IPS-18c (cell line): ENCODE data around the gene TCEA3.

Source experiments
- H3K4me3 ChIP-seq: 2 replicates; pipeline ENCODE4 v1.7.0; 2013; ENCODE audit warnings: low read depth, mild to moderate bottlenecking, low read length, moderate library complexity; ENCODE audit not compliant: insufficient read depth
- H3K9me3 ChIP-seq: one replicate; pipeline ENCODE4 v1.6.1; 2013; ENCODE audit warnings: mild to moderate bottlenecking, low read length, moderate library complexity; ENCODE audit not compliant: control insufficient read depth, insufficient read depth

Gene TCEA3

GRCh38 chr1:23428136-23428905 lies 3.8 kb upstream of the TCEA3 start:
- H3K4me3 ChIP-seq: no peak overlapping the region
- H3K9me3 ChIP-seq: peaks cover 2% of the 10 kb centered on the region

- H3K4me3 ChIP-seq: no peak overlapping the region
- peaks cover 2% of the 10 kb centered on the region for H3K9me3 ChIP-seq
Measured at GRCh38 chr1:23427550-23427949, 3.0 kb upstream of the TCEA3 start.

- no peak overlapping the region for H3K4me3 ChIP-seq
- peaks cover 2% of the 10 kb centered on the region for H3K9me3 ChIP-seq
Measured at GRCh38 chr1:23426828-23427227, 2.3 kb upstream of the TCEA3 start.

GRCh38 chr1:23425193-23425494 lies 596 bp upstream of the TCEA3 start:
- peak overlapping the region; percentile 38 for H3K4me3 ChIP-seq
- H3K9me3 ChIP-seq: peaks cover 3% of the 10 kb centered on the region

- peaks cover 7% of the 10 kb centered on the region for H3K9me3 ChIP-seq
- H3K4me3 ChIP-seq: peak overlapping the region; percentile 53
Measured at GRCh38 chr1:23423415-23424292, 894 bp downstream of the TCEA3 start.

- H3K9me3 ChIP-seq: peaks cover 7% of the 10 kb centered on the region
Measured at GRCh38 chr1:23422941-23423340, 1.6 kb downstream of the TCEA3 start.

GRCh38 chr1:23422241-23422877 lies 2.2 kb downstream of the TCEA3 start:
- H3K4me3 ChIP-seq: no peak overlapping the region

More at GRCh38 chr1:23422941-23423340, 1.6 kb downstream of the TCEA3 start:
- no peak overlapping the region for H3K4me3 ChIP-seq

GRCh38 chr1:23421753-23422240 lies 2.8 kb downstream of the TCEA3 start:
- Histone ChIP-seq H3K9me3 (peaks cover 7% of the 10 kb centered on the region), H3K4me3 (no peak overlapping the region)

More at GRCh38 chr1:23422241-23422877, 2.2 kb downstream of the TCEA3 start:
- peaks cover 7% of the 10 kb centered on the region for H3K9me3 ChIP-seq

- Histone ChIP-seq H3K4me3 (no peak overlapping the region), H3K9me3 (peaks cover 7% of the 10 kb centered on the region)
Measured at GRCh38 chr1:23421343-23421742, 3.2 kb downstream of the TCEA3 start.

- H3K4me3 ChIP-seq: no peak overlapping the region
- H3K9me3 ChIP-seq: peaks cover 7% of the 10 kb centered on the region
Measured at GRCh38 chr1:23420778-23421177, 3.8 kb downstream of the TCEA3 start.

GRCh38 chr1:23419180-23419579 lies 5.4 kb downstream of the TCEA3 start:
- Histone ChIP-seq H3K9me3 (peaks cover 5% of the 10 kb centered on the region), H3K4me3 (no peak overlapping the region)

- Histone ChIP-seq H3K4me3 (no peak overlapping the region), H3K9me3 (peaks cover 5% of the 10 kb centered on the region)
Measured at GRCh38 chr1:23417570-23417969, 7.0 kb downstream of the TCEA3 start.

- H3K9me3 ChIP-seq: peaks cover 5% of the 10 kb centered on the region
- no peak overlapping the region for H3K4me3 ChIP-seq
Measured at GRCh38 chr1:23416964-23417363, 7.6 kb downstream of the TCEA3 start.

- Histone ChIP-seq H3K4me3 (no peak overlapping the region), H3K9me3 (no peaks in the 10 kb centered on the region)
Measured at GRCh38 chr1:23408797-23409290, 15.7 kb downstream of the TCEA3 start.

GRCh38 chr1:23407016-23407630 lies 17.4 kb downstream of the TCEA3 start:
- no peak overlapping the region for H3K4me3 ChIP-seq
- H3K9me3 ChIP-seq: no peaks in the 10 kb centered on the region

- no peaks in the 10 kb centered on the region for H3K9me3 ChIP-seq
- H3K4me3 ChIP-seq: no peak overlapping the region
Measured at GRCh38 chr1:23405946-23406345, 18.6 kb downstream of the TCEA3 start.
